Mucosa of gallbladder (tissue), 1 donor: Measurements from ENCODE around the gene COL9A3. TPM values are rescaled to one million over a fixed set of nuclear protein-coding genes. Genes with fewer than 3 reads are reported as not detected.
A peak's percentile ranks its signal among the peaks of the same experiment; 100 is the strongest.

Source experiments
- DNase-seq: peaks from one replicate; pipeline ENCODE4 v3.0.0-alpha.2; 2020; ENCODE audit warnings: low spot score
- total RNA-seq: library from RNA; stranded (reverse); gene quantifications from one replicate; pipeline ENCODE4 v1.2.1, GENCODE V29; 2021
- donor health status: DM: no; HTN: no; CAD: no.

Gene COL9A3
- total RNA-seq, 1 donor from 2014 or later: 3.6 TPM

DNA sequence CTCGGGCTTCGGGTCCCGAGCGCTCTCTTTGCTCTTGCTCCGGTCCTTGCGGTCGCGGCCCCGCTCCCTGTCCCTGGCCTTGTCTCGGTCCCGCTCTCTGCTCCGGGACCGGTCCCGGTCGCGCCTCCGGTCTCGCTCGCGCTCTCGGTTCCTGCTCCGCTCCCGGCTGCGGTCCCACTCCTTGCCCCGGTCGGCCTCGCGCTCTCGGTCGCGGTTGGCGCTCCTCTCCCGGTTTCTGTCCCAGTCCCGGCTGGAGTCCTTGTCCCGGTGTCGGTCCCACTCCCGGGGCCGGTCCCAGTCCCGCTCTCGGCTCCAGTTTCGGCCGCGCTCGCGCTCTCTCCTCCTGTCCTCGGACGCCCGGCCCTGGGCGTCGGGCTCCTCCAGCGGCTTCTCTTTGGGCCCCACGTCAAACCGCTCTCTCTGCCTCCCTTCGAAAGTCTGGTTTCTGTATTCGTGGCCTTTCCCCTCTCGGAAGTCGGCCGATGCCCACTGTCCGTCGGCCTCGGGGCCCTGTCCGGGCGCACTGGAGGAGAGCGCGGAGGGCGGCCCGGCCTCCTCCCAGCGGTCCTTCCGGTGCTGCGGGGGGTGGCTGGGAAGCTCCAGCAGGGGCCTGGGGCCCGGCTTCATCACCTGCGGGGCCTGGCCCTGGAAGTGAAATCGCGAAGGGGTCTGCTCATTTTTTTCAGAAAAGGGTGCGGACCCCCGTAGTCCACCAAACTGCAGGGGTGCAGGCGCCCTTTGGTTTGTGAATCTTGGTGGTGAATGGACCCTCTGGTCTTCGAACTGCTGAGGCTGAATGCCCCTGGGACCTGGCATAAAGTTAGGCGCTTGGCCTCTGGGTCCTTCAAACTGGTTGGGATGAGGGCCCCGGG is 62.7 kb downstream of the COL9A3 start:
- no peak for DNase-seq

- DNase-seq: no peak
Measured at GRCh38 chr20:62880147-62880934, 63.5 kb downstream of the COL9A3 start.

- no peak for DNase-seq
Measured at GRCh38 chr20:62880935-62881661, 64.2 kb downstream of the COL9A3 start.

DNA sequence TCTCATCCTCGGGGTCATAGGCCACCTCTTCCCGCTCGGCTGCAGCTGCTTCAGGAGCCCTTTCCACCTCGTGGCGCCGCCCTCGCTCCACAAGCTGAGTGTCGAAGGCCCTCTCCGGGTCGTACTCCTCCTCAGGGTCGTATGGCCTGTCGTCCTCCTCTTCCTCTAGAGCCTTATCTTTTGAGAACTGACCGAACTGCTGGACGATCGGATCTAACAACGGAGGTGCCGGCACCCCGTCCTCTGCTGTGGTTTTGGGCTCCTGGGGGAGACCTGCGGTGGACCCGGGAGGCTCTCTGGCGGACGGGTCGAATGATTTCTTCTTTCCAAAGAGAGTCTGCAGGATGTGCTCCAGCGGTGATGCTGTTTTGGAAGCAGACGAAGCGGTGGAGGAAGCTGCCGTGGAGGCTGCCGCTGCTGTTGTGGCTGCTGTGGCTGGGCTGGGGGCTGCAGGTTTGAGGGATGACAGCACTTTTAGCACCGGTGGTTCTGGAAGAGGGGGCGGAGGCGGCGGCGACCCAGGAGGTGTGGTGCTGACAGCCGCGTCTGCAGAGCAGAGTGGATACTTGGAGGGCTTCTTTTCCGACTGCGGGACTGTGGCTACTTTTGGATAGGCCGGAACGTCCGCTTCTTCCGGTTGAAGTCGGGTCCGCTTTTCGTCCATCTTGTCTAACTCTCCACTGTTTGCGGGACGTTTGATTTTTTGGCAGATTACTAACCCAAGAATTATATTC is 65.0 kb downstream of the COL9A3 start:
- DNase-seq: no peak

DNA sequence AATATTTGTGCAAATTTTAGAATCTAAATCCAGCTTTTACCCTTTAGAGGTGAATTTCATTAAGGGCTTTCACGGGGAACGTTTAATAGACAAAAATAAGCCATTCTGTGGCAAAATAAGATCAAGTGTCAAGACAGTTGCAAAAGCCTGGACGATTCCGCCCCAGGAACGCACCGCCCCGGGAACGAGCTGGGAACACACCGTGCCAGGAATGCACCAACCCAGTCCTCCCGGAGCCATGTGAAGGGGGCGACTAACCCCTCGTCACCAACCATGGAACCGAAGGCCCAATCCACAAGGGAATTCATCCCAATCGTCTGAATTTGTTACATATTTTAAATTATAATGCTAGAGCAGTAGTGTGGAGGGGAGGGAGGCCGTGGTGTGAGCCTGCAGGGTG is 65.6 kb downstream of the COL9A3 start:
- no peak for DNase-seq

DNA sequence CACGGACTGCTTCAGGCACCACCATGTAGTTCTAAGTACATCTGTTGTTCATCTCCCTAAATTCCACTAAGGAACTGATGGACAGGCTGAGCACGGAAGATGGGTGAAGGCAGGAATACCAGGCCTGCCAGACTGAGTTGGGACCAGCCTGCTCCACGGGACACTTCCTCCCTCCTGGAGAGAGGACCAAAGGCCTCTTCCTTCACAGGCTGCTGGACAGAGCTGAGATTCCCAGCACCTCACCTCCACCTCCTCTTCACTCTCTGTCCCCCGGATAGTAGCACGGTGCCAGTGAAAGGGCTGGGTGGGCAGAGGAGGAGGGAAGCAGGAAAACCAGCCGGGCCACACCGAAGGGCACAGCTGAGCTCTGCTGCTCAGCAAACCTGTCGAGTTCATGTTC is 67.7 kb downstream of the COL9A3 start:
- no peak for DNase-seq

GRCh38 chr20:62885046-62885895 is 68.4 kb downstream of the COL9A3 start:
- DNase-seq: no peak

- DNase-seq: no peak
Measured at GRCh38 chr20:62885896-62886708, 69.3 kb downstream of the COL9A3 start.

DNA sequence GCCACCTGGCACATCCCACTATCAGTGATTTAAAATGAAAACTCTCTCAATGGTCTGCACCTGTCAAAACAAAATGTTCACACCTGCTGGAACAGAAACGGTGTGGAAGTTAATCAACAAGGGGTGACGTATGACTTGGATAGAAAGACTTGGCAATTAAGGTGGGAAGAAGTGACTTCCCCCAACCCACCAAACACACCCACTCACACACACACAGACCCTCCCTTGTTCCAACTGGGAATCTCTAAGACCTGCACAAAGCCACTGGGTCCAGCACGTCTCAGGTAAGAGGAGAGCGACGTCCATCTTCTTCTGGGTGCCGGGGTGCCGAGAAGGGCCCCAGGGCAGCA is 69.8 kb downstream of the COL9A3 start:
- DNase-seq: no peak

DNA sequence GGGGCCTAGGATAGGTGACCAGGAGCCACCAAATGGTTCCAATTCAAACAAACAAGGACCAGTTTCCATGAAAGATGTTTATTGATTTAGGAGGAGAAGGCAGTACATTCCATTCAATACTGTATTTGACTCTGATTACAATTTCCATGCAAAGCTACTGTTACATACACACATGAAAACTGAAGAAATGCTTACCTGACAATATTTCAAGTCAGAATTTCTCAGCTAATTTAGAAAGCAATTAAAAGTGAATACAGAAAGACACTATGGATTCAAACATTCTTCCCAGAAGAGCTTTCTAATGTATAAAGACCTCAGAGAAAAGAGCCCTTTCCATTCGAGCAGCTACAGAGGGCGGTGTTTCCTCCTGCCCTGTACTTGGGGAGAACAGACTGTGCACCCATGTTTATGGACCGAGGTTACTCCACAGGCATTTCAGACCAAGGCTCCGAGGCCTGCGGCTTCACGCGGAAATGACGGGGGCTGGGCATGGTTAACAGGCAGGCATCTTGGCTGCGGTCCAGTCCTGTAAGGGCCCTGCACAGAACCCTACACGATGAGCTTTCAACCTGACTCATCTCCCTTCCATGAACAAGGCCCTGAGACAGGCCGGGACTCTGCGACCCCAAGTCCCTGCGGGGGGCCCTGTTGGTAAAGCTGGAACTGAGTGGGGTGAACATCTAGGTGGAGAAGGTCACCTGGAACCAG is 70.5 kb downstream of the COL9A3 start:
- DNase-seq: peak; percentile 53

GRCh38 chr20:62887860-62888239 is 71.0 kb downstream of the COL9A3 start:
- DNase-seq: no peak

DNA sequence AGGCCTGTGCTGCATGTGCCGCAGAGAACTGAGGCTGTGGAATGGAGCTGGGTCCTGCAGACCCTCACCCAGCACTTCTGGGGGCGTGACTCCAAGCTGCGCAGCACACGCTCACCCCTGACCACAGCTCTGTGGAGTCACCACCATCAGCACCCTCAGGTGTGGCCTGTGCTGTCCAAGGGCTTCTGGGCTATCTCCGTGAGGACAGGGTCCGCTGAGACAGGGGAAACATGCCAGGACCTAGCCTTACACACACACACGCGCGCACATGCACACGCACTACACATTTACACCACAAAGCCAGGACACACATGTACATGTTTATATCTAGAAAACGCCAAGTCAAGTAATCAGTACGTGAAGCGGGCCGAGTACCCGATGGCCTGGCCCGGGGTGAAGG is 71.6 kb downstream of the COL9A3 start:
- DNase-seq: no peak

DNA sequence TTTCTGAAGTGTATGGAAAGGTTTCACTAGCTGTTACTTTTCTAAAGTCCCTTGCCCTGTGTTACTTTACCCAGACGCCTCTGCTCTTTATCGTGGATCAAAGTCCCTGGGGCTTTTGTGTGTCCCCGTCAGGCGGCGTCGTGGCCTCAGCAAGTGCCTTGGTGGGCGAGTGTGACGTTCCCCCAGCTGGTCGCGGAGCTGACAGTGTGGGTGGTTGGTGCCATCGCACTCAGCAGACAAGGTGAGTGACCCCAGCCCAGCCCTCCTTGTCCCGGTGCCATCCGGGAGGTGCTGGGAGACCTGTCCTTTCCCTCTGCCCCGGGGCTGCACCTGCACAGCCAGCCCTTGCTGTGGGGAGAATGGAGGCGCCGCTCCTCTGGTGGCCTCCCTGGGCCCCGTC is 72.1 kb downstream of the COL9A3 start:
- DNase-seq: no peak

DNA sequence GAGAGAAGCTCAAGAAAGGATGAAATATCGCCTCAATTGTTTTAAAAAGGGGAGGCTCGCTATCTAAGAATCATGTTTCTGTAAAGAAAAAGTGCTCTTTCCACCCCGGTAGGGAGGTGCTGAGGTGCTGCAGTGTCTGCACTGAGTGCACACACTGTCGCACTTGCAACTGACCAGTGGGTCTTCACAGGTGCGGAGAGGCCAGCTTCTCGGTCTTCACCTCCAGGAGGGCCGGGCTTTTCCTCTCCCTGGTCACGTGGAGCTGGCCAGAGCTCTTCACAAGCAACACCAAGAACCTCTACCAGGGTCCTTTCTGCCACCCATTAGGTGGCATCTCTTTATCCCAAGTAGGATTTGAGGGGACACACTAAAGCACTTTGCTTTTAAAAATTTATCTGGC is 72.6 kb downstream of the COL9A3 start:
- DNase-seq: no peak

DNA sequence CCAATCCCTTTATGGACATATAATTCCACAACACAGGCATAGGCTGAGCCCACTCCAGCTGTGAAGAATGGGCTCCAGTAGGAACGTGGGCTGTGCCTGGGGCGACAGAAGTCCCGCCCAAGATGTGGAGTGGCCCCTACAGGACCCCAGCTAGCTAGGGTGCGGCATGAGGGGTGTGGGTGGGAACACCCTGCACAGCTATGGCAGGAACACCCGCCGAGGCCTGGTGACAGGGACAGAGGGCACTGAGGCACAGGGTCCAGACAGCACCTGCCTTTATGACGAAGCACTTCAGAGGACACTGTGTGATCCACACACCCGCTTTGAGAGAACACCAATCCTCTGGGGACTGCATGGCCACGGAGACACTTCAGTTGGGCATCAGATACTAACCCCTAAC is 73.0 kb downstream of the COL9A3 start:
- no peak for DNase-seq

DNA sequence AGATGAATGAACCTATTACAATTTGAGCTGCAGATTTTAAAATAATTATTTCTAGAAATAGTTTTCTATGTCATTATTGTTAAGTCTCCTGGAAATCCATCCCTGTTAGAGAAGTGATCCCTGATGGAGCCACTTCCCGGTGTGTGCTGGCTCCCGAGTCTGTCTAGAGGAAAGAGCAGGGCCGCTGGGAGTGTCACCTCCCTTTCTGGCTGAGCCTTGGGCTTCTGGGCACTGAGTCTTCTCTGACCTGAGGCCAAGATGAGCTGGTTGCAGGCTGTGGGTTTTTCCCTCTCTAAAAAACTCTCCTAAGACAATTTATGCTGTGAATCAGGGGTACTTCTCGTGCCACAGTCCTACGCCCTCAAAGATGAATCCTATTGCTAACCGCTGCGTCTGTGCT is 73.6 kb downstream of the COL9A3 start:
- DNase-seq: no peak
